Central memory CD4-positive, alpha-beta T cell (primary cell): ENCODE measurements around the gene NTM.
"Not testable (repeated sequence)": the region's sequence is repeated elsewhere in the genome, so short reads cannot be mapped to it uniquely, and the experiment has no call there.

Experiments
- DNase-seq: peaks from one replicate; pipeline ENCODE4 v3.0.0; 2022

Gene NTM

DNA sequence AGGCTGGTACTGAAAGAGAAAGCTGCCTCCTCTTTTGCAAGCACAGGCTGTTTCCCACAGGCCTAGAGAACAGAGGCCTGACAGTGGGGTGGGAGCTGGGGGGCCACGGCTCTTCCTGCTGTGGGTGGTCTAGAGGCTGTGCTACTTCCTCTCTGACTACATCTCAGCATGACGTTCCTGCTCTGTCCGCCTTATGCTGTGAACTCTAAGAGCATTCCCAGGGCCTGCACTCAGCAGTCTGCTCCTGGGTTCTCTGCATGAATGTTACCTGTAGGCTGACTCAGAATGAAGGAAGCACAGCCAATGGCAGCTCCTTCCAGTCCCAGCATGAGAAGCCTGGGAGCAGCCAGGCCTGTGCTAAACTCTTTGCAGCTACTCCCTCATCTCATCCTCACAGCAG lies 534.3 kb downstream of the NTM start:
- DNase-seq, result no peak

DNA sequence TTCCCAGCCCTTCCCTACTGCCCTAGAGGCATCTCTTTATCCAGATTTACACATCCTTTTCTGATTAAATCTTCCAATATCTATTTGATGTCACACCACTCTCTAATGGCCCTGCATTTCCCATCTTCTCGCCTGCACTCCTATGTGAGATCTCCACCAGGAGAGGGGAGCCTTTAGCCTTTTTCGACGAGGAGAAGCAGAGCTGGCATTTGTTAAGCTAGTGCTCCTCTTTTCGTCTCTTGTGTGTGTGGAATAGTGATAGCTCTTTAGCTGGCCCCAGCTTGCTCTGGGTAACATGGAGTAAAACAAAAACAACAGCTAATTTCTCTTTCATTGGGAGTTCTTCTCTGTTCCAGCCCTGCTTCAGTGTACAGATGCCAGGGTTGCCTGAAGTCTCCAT lies 536.5 kb downstream of the NTM start:
- no peak for DNase-seq

DNA sequence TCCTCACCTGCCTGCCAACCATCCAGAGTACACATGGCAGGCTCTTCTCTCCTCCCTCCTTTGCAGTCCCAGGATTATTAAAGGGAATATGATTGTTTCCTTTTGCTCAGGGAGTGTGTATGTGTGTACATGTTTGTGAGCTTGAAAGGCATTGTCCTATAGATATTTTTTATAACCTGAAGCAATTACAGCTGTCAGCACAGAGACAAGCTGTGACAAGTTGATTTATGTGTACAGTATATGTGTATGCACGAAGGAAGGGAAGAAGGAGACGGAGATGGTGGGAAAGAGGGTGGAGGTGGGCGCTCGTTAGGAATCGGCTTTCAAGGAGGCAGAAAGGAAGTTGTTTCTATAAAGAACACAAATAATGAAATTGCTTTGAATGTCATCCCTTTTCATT lies 537.0 kb downstream of the NTM start:
- no peak for DNase-seq

DNA sequence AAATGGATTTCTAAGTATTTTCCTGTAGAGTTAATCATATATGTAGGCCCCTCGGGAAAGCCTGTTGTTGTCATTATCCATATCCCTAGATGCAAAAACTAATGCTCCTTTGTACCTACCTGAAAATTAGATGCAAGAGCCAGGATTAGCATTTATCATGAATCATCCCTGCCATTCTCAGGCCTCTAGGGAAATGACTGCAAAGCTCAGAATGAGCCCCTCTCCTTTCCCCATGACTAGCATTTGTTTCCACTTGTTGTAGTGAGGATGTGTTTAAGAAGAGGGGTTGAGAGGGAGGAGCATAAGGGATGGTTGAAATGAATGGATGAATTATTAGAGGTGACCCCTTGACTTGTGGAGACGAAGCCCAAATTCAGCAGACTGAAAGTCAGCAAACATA lies 537.9 kb downstream of the NTM start:
- no peak for DNase-seq

DNA sequence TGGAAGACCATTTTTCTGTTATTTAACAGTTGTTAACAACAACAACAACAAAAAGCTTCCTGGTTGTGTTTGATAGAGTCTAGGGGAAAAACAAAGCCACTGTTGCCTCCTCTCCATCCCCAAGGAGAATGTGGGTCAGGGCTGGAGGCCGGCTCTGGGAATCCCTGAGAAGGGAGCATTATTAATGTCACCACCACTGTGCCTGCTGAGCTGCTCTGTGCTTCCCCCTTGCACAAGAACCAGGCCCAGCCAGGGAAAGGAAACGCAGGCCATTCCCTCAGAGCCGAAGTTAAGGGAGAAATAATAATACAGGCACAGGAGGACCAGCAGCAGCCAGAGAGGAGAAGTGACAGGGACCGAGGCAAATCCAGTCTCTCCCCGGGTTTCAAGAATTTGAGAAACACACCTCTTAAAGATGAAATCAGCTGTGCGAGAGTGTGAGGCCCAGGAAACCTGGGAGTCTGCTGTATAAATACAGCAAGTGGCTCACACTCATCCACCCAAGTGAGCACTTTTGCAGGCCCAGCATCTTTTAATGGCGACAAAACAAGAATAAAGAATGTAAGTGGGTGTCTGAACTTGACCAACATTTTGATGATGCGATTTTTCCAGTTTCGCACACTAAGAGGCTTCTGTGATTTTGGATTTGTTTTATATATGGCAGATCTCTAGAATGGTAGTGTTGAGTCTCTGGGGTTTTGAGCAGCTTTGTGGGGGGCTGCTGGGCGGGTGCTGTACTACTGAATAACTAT lies 539.2 kb downstream of the NTM start:
- DNase-seq, result no peak

DNA sequence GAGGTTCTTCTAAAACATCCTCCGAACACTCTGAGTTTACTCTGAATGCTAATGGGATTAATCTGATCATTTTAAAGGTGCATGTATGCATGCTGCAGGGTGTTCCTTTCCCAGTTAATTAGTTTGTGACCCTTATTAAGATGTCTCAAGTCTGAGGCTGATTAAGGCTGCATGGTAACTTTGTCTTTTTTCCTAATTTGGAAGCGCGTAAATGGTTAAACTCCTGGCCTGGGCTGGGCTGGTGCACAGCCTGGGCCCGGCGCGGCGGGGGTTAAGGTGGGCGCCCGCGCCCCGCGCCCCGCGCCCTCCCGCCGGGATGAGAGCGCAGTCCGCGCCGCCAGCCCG lies 539.7 kb downstream of the NTM start:
- DNase-seq, result no peak

DNA sequence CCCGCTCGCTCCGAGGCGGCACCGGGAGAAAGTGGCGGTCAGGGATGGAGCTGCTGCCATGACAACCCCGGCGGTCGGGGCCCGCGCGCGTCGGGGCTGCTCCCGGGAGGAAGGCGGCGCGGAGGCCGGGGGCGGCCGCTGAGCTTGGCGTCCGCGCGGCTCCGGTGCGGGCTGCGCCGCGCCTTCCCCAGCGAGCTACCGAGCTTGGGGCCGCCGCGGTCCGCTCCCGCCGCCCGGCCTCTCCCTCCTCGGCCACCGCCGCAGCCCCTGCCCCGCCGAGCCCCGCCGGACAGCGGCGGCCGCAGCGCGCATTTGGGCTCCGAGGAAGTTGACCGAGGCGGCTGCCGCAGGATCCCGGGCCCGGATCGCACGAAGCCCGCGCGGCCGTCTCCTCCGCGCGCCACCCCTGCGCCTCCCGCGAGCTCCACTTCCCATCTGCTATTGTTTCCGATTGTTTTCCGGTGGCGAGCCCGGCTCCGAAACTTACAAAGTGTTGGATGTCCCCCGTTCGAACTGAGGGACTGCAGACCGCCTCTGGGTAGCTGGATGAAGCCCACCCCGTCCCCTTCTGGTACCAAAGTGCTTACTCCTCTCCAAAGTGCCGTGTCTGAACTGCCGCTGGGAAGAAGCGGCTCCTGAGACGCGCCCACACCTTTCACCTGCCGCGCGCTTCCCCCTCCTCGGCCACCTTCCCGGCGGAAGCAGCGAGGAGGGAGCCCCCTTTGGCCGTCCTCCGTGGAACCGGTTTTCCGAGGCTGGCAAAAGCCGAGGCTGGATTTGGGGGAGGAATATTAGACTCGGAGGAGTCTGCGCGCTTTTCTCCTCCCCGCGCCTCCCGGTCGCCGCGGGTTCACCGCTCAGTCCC lies 540.3 kb downstream of the NTM start:
- no peak for DNase-seq

DNA sequence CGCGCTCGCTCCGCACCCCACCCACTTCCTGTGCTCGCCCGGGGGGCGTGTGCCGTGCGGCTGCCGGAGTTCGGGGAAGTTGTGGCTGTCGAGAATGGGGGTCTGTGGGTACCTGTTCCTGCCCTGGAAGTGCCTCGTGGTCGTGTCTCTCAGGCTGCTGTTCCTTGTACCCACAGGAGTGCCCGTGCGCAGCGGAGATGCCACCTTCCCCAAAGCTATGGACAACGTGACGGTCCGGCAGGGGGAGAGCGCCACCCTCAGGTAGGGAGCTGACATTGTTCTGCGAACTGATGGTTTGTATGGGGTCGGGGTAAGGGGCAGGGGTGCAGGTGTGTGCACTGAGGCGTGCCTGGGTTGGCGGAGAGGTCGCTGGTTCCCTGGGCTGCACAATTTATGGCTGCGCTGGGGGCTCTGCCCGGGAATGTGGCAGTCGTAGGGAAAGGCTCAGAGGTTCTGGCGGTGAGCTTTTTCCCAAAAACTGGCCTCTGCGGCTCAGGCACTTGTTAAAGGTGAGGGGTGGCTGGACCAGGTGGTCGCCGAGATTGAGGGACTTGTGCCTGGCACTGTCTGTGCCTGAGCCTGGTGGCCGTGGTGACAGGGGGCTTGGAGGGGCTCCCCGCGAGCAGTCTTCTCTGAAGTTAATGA lies 541.1 kb downstream of the NTM start:
- not testable (repeated sequence) for DNase-seq

DNA sequence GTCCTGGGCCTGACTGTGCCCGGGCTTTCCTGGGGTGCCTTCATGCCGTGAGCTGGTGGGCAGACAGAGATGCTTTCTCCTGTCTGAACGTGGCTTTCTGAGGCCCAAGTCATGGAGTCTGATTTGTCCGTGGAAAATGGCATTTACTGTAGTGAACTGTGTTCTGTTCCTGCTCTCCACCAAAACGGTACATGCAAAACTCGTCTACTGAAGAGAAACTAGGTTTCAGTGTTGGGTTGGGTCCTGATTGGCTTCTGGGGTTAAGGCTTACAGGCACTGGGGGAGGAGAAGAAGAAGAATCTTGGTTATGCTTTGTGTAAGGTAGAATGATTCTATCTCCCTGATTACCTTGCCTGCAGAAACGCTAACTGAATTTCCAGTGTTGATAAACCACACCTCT lies 541.7 kb downstream of the NTM start:
- DNase-seq, result no peak

DNA sequence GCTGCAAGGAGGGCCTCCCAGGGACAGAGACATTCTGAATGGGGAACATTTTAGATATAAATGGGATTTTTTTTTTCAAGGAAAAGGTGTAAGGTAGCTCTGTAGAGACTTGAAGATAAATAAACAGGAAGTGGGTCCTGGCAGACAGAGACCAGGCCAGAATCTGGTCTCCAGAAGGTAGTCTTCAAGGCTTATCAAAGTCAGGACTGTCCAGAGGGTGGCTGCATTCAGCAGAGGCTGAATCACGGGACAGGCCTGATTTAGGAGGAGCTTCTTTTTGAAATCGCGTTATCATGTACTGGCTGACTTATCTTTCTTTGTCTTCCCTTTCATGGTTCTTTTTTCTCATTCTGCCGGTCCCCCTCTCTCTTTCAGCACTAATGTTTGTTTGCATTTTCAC lies 542.9 kb downstream of the NTM start:
- no peak for DNase-seq

DNA sequence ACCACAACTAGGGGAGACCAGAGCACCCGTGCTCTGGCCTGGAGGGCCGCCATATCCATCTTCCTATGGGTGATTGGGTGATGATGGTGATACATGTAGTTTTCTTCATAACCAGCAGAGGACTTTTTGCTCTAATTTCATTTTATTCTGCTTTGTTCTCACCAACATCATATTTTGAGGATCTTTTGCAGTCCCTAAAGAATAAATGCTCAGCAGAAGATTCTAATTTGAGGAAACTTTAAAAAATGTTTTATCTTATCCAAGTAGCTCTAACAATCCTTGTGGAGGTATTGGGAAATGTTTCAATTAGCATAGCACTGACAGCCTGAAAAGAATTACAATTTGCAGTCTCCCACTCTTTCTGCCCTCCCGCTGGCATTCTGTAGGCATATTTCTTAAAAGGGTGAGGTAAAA lies 544.0 kb downstream of the NTM start:
- DNase-seq, result no peak

DNA sequence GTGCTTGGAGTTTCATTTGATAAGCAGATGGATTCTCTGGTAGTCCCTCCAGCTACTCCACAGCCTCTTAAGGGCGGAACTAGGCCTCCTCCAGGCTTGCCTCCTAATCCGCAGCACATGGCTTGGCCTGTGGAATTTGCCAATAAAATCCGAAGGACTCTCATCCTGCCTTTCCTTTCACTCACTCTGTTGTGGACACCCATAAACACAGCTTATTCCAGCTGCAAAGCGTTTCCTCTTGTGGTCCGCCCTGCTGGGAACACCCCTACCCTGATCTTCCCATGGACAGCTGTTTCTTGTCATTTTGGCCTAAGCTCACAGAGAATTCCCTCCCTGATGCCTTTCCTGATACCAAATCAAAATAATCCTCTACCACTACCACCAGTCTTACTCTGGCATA lies 546.2 kb downstream of the NTM start:
- no peak for DNase-seq

DNA sequence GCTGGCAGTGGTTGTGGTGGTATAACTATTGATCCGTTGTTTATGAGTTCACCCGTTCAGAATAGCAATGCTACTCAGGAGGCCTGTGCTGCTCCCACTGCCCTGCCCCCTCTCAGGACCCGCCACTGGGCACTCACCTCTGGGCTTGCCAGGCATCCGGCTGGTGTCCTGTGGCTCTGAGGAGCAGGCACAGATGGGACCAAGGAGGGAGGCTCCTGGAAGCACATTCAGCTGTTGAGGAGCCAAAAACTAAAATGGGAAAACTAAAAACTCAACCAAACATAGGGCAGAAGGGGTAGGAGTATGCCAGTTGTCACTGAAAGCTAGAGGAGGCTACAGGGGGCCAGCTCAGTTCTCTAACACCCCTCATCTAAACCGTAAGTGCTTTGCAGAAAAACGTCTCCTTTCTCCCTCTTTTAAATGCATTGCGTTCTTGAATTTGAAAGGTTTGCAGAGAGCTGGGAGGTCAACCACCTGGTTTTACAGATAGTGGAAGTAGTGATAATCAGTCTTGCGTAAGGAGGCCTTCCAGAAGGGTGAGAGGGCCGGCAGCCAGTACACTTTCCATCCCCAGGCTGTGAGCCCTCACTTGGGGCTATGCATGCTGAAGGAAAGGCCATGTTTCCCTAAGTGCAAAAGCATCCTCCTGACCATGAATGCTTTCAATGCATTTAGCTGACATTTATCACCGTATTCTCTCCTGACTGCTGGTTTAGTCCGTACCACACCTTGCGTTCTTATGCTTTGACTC lies 547.4 kb downstream of the NTM start:
- no peak for DNase-seq

DNA sequence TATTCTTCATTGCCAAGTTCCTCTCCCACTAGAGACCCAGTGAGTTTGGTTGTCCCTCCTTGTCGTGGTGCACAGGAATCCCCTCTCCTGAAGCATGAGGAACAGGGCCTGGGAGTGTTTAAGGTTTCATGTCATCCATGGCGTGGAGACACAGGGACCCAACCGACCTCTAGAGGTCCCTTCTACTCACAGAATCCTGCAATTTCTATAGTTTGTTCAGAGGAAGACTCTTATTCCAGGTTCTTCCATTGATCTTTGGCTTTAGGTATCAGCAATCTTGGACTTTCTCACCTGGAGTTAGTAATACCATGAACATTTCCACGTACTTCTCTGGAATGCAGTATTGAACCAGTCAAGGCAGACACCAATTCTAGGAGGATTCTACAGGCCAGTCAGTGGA lies 548.2 kb downstream of the NTM start:
- DNase-seq, result no peak

DNA sequence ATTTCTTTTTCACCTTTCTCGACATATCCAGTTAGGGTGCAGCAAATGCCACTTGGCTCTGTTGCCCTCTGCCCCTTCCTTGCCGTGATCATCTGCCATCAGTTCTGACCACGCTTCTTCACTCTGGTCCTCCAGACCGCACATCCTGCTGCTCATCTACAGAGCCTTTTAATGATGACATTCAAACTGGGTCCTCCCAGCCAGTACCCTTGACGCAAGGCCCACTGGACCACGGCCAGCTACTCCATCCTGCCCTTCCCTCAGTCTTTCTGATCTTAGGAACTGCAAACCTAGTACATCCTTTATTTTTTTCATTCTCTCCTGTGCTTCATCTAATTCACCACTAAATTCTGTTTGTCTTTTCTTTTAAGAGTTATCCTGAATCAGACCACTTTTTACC lies 551.8 kb downstream of the NTM start:
- no peak for DNase-seq

DNA sequence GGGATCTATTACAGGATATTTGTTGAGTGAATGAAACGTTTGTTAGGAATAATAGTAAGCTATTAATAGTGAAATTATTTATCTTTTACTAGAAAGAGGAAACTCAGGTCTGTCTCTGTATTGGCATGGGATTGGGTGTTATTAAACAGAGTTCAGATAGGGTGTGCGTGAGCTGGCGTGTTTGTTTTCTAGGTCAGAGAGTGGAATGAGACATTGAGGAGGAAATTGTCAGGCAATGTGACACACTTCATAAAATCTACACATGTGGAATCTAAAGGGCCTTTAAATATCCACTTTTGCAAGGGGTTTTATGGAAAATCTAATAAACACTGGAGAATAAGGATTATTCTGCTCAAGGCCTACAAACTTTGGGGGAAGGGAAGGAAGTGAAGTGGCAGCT lies 552.9 kb downstream of the NTM start:
- DNase-seq, result no peak

DNA sequence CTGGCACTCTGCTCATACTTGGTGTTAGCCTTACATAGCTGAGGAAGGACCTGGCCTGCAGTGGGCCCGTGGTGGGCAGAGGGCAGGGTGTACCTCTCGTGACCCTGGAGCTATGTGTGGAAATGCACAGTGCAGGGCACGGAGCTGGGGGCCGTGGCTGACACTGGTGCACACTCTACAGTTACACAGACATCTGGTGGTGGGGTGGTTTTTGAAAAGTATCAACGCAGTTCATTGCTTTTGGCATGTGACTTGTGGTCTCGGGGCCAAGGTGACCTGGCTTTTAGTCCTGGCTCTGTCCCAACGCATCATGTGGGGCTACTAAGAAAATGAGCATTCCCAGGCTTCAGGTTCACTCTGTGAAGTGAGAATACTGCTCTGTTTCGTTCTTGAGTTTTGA lies 553.6 kb downstream of the NTM start:
- DNase-seq, result no peak

DNA sequence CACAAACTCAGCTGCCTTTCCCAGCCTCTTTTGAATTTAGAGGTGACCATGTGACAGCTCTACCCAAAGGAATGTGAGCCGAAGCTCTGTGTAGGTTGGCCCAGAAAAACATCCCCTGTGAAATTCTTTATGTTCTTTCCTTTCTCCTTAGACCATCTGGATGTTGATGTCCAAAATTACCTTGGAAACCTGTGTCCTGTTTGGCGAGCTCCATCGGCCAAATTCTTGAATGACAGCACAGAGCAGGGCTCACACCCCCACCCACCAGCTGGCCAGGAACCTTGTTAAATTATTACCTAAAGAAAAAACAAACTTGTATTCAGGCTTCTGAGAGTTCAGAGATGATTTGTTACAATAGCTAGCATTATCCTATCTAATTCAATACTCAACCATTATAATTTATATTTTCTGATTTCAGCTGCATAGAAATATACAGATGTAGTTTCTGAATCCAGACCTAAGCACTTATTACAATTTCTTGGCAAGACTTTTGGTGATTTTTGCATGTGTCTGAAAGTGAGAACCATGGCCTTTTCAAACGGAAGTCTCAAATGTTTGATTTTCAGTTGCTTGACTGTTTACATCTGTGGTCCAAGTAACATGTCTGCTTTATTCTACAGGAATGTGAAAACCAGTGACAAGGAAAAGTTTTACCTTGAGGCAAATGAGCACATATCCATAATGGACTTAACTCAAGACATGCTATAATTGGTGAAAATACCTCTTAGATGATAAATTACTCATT lies 554.2 kb downstream of the NTM start:
- no peak for DNase-seq

DNA sequence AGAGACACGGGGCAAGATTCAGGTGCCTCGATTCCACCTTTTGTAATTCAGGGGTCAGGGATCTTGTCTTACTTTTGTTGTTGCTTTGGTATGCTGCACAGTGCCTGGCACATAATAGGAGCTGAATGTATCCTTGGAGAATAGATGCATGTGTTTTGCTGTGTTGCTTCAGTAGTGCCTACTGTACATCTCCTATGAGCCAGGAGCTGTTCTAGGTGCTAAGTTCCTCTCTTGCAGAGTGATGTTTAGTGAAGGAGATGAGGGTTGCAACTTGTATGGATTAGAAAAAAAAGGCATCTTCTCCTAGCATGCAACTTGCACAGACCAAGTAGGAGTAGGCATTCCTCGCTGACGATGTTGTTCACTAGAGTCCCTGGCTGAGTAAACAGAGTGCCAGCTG lies 555.4 kb downstream of the NTM start:
- DNase-seq, result no peak

DNA sequence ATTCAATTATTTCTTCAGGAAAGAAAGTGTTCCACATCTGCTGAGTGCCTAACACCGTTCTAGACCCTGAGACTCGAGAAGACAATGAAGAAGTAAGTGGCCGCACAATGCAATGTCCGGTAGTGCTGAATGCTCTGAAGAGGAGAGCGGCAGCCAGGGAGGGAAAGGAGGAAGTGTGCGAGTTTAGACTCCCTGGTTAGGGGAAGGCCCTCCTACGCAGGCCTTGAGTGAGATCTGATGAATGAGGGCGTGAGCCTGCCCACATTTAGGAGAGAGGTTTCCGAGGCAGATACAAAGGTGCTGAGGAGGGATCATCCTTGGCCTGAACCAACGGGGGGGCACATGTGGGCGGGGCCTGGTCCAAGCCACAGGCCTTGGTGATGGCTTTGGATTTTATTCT lies 558.6 kb downstream of the NTM start:
- DNase-seq, result no peak

DNA sequence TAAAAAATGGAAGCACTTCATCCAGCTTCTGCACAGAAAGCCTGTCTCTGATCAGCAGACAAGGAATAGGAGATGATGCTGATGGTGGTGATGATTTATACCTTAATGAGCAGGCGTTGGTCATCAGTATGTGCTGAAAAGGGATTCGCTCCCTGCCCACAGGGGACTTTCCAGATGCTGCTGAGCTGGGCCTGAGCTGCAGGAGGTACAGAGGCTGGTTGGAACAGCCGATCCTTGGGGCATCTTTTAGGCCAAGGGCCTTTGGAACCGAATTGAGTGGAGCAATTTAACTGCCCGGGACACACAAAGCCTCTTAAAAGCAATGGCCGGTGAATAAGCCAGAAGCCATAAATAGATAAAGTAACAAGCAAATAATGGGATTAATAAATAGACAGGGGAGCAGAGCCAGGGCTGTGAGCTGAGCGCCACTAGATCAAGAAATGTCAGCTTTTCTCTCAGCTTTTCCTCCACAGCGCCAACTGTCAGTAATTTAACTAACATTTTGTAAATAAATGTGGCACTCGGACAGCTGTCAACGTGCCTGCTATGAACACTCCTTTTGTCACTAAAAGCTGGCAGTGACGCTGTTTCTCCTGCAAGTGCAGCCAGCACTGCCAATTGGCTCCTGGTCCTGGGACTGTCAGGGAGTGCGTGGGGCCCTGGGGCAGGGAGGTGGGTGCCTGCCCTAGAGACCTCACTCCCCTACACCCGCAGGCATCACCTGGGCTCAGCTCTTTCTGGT lies 562.3 kb downstream of the NTM start:
- DNase-seq, result no peak

DNA sequence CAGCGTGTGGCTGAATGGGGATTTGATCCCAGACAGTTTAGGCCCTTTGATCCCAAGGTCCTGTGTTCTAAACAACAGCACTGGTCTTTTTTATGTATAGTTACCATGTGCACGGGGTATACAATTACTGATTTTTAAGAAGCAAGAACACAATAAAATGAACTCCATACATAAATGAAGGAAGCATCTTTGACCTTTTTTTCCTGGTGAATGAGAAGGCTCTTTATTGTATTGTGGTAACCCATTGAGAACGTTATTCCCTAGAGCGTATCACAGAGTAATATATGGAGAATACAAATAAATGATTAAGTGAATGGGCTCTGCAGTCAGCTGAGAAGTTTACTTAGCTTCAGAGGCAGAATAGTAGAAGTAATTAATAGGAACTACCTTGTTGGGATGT lies 563.6 kb downstream of the NTM start:
- no peak for DNase-seq
